Heart left ventricle (tissue), 16 donors: ENCODE results near the gene CHD5. TPM values are rescaled to one million over a fixed set of nuclear protein-coding genes. Genes with fewer than 3 reads are reported as not detected.

Experiments used
- ATAC-seq, 4 donors: fragments of 200-7000 bp; cut with Tn5 transposase; one replicate each; pipeline ENCODE4 v1.9.1; 2020 to 2022; ENCODE audit warnings: moderate library complexity in 4 of 4, mild to moderate bottlenecking in 3 of 4, moderate number of reproducible peaks in 1 of 4
- DNase-seq, 5 donors: peaks; one replicate each; pipeline ENCODE4 v3.0.0-alpha.2; 2020
- H3K27ac ChIP-seq, 12 donors: fragments of 200-600 bp; sonication (generic) in 4 of 12; one replicate each; pipeline versions ENCODE4 v1.5.0 to v1.8.0; 2016 to 2022; ENCODE audit warnings: mild to moderate bottlenecking in 2 of 12
- H3K27me3 ChIP-seq, 9 donors: fragments of 200-600 bp; sonication (generic) in 2 of 9; one replicate each; pipeline versions ENCODE4 v1.5.1 to v1.8.0; 2016 to 2022; ENCODE audit warnings: mild to moderate bottlenecking in 3 of 9
- H3K36me3 ChIP-seq, 9 donors: fragments of 200-600 bp; sonication (generic) in 2 of 9; one replicate each; pipeline versions ENCODE4 v1.5.0 to v1.8.0; 2018 to 2022; ENCODE audit warnings: mild to moderate bottlenecking in 2 of 9
- H3K4me1 ChIP-seq, 12 donors: fragments of 200-600 bp; sonication (generic) in 4 of 12; one replicate each; pipeline versions ENCODE4 v1.5.0 to v1.8.0; 2016 to 2022; ENCODE audit warnings: mild to moderate bottlenecking in 3 of 12
- H3K4me3 ChIP-seq, 12 donors: fragments of 200-600 bp; sonication (generic) in 4 of 12; one replicate each; pipeline versions ENCODE4 v1.5.0 to v1.8.0; 2017 to 2022; ENCODE audit warnings: mild to moderate bottlenecking in 9 of 12, moderate library complexity in 4 of 12
- H3K9me3 ChIP-seq, 12 donors: fragments of 200-600 bp; sonication (generic) in 4 of 12; one replicate each; pipeline versions ENCODE4 v1.5.0 to v1.8.0; 2016 to 2022; ENCODE audit warnings: mild to moderate bottlenecking in 1 of 12
- POLR2A ChIP-seq, 2 donors: fragments of 450-650 bp; IDR thresholded peaks; one replicate each; pipeline ENCODE4 v1.6.1; 2017; ENCODE audit warnings: antibody characterized with exemption in 2 of 2, mild to moderate bottlenecking in 2 of 2, moderate library complexity in 2 of 2
- WGBS, 4 donors: extraction: QIAGEN DNeasy Blood & Tissue Kit in 2 of 4; methylation state at CpG; one replicate each; pipeline versions ENCODE4 v1.1.5 to v1.1.7; 2013 to 2018; 5-methylcytosine and 5-hydroxymethylcytosine counted together
- intact Hi-C, 10 donors: fragments of 100-400 bp; cut with DNase I; formaldehyde crosslinking; loops; one replicate each; pipeline versions ENCODE4 v1.11.1 to v1.14.2; 2022
- polyA plus RNA-seq, 2 donors: library from polyadenylated mRNA; stranded (reverse); fragments of 200-250 nt; gene quantifications; one replicate each; pipeline ENCODE4 v1.2.3, GENCODE V29; 2013
- total RNA-seq, 9 donors: library from RNA; depleted of rRNA in 2 of 9; stranded (reverse); fragments of >200 nt in 2 of 9; fragmentation: NEBNext Ultra II Directional in 3 of 9; extraction: Animal tissue kit (Norgen Biotek cat#: 25700) in 3 of 9; gene quantifications; one replicate each; pipeline versions ENCODE4 v1.1.0 to v1.2.4, GENCODE V29; 2016 to 2023
- TF ChIP-seq, protein P1 (sequence below), 12 donors: fragments of 200-600 bp; sonication (generic) in 4 of 12; IDR thresholded peaks; one replicate each; pipeline versions ENCODE4 v1.5.0 to v1.8.0; 2018 to 2022; ENCODE audit warnings: antibody characterized with exemption in 12 of 12, mild to moderate bottlenecking in 5 of 12
- donor health status: ischemic (EF 13 %, LVEDD 7.1; RV severe dilation, severe dysfunction).
- donor health status: healthy with polysubstance abuse.
- donor health status: DM: no; HTN: yes; CAD: no.
- donor health status: DM: no; HTN: no; CAD: no.
- donor health status: ischemic (EF 25% LVEDD 6.9; RV normal size, moderate dysfunction).
- donor health status: ischemic (EF 25% LVEDD 5.7; RV mildly dilated, moderate dysfunction).
- donor health status: healthy.
- donor health status: DM: yes; HTN: yes; CAD: no.
- donor health status: ischemic (EF 35%, LVEDD 5.7; RV mildly dilated, moderate dysfunction).
- donor health status: nonischemic (EF 11% LVEDD 7.7; RV severe dilation, severe dysfunction).
- donor health status: DM: yes; HTN: yes; CAD: no.
- donor health status: PGD.
- donor health status: ischemic (EF 29% LVEDD 5.4; RV normal size, mild dysfunction).
- donor health status: nonischemic (EF 23%, LVEDD 6.1; RV moderate dilation, normal function).

Gene CHD5
- total and polyA plus RNA-seq, 11 donors: 0.07 to 1.3 (median 0.22) TPM; not detected in 2

DNA sequence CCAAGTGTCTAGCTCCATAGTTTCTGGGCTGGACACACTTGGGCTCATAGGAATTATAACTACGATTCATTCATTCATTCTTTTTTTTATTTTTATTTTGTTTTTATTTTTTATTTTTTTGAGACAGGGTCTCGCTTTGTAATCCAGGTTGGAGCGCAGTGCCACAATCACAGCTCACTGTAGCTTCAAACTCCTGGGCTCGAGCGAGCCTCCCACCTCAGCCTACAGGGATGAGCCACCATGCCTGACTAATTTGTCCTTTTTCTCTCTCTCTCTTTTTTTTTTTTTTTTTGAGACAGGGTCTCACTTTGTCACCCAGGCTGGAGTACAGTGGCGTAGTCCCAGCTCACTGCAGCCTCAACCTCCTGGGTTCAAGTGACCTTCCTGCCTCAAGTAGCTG is 92.2 kb downstream of the CHD5 start:
- ATAC-seq (no peak), DNase-seq (no peak)
- no peaks in the 10 kb centered on the region for H3K9me3 ChIP-seq
- no peak overlapping the region for H3K27ac ChIP-seq
- H3K4me3 ChIP-seq: no peak overlapping the region
- H3K4me1 ChIP-seq: peaks cover 0 to 3% (median 0%) of the 10 kb centered on the region in 12 donors
- H3K36me3 ChIP-seq: peaks cover 0 to 46% (median 0%) of the 10 kb centered on the region in 9 donors
- no peaks in the 10 kb centered on the region for H3K27me3 ChIP-seq
- WGBS, 4 donors: 93 to 96% (median 94%) methylated on average over 6 of the region's 6 CpGs
- no peak for TF ChIP-seq POLR2A (IDR thresholded peaks at IDR 0.05)
- TF ChIP-seq, protein P1, sequence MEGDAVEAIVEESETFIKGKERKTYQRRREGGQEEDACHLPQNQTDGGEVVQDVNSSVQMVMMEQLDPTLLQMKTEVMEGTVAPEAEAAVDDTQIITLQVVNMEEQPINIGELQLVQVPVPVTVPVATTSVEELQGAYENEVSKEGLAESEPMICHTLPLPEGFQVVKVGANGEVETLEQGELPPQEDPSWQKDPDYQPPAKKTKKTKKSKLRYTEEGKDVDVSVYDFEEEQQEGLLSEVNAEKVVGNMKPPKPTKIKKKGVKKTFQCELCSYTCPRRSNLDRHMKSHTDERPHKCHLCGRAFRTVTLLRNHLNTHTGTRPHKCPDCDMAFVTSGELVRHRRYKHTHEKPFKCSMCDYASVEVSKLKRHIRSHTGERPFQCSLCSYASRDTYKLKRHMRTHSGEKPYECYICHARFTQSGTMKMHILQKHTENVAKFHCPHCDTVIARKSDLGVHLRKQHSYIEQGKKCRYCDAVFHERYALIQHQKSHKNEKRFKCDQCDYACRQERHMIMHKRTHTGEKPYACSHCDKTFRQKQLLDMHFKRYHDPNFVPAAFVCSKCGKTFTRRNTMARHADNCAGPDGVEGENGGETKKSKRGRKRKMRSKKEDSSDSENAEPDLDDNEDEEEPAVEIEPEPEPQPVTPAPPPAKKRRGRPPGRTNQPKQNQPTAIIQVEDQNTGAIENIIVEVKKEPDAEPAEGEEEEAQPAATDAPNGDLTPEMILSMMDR (IDR thresholded peaks at IDR 0.05): no peak
- intact Hi-C loops: no loop called here

DNA sequence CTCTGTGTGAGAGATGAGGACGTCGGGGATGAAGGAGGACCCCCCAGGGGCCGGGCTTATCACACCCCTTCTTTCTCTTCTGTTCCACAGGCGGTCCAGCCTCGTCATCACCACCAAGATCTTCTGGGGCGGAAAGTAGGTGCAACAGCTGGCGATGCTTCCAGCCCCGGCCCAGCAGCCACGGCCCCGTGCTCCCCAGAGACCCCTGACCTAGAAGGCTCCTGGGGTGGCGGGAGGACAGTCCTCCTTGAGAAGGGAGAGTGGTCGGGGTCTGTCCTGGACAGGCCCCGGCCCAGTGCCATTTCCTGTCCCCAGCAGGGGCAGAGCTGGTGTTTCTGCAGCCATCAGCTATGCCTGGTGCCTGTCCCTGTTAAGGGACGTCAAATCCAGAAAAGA is 92.7 kb downstream of the CHD5 start:
- ATAC-seq: no peak
- intact Hi-C loops: no loop called here
- Histone ChIP-seq H3K4me1 (peaks cover 0 to 6% (median 0%) of the 10 kb centered on the region in 12 donors), H3K27me3 (no peaks in the 10 kb centered on the region), H3K4me3 (no peak overlapping the region), H3K36me3 (peaks cover 0 to 49% (median 0%) of the 10 kb centered on the region in 9 donors), H3K27ac (no peak overlapping the region), H3K9me3 (no peaks in the 10 kb centered on the region)
- WGBS, 4 donors: 60 to 75% (median 67%) methylated on average over 12 to 14 of the region's 14 CpGs
- TF ChIP-seq, protein P1 (IDR thresholded peaks at IDR 0.05): no peak
- no peak for TF ChIP-seq POLR2A (IDR thresholded peaks at IDR 0.05)
- peak in 1 of 5 donors; percentile 53 for DNase-seq

- intact Hi-C loops: no loop called here
- ATAC-seq (peak in 2 of 4 donors; percentile 27 to 32), DNase-seq (peak in 1 of 5 donors; percentile 44)
- H3K27me3 ChIP-seq: no peaks in the 10 kb centered on the region
- peaks cover 0 to 49% (median 0%) of the 10 kb centered on the region in 9 donors for H3K36me3 ChIP-seq
- no peak overlapping the region for H3K27ac ChIP-seq
- no peaks in the 10 kb centered on the region for H3K9me3 ChIP-seq
- TF ChIP-seq POLR2A (IDR thresholded peaks at IDR 0.05): no peak
- TF ChIP-seq, protein P1 (IDR thresholded peaks at IDR 0.05): no peak
- no peak overlapping the region for H3K4me3 ChIP-seq
- WGBS, 4 donors: 59 to 74% (median 61%) methylated on average over 12 to 15 of the region's 15 CpGs
- peaks cover 0 to 8% (median 0%) of the 10 kb centered on the region in 12 donors for H3K4me1 ChIP-seq
Observed at GRCh38 chr1:6086762-6087376, 93.3 kb downstream of the CHD5 start.

DNA sequence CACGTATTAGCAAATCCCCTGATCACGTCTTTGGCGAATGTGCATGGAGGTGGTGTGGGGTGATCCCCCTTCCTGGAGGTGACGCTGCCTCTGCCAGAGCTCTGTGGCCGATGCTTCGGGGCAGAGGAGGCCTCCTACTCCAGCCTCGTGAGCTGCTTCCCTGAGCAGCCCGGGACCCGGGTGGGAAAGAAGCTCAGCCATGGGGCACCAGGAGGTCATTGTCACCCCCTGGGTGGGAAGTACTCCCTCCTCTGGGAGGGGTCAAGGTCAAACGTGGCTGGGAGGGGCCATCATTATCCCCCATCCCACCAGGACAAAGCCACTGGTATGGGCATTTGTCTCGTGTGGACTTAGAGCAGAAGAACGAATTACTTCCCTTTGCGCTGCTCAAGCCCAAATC is 93.8 kb downstream of the CHD5 start:
- DNase-seq: peak in 1 of 5 donors; percentile 43
- intact Hi-C loops: no loop called here

More for the DNA sequence above, 93.8 kb downstream of the CHD5 start:
- no peak overlapping the region for H3K4me3 ChIP-seq
- TF ChIP-seq, protein P1 (IDR thresholded peaks at IDR 0.05): no peak
- TF ChIP-seq POLR2A (IDR thresholded peaks at IDR 0.05): no peak
- no peaks in the 10 kb centered on the region for H3K27me3 ChIP-seq
- no peaks in the 10 kb centered on the region for H3K9me3 ChIP-seq
- ATAC-seq: no peak
- peaks cover 0 to 52% (median 0%) of the 10 kb centered on the region in 9 donors for H3K36me3 ChIP-seq
- H3K27ac ChIP-seq: no peak overlapping the region
- peaks cover 0 to 8% (median 0%) of the 10 kb centered on the region in 12 donors for H3K4me1 ChIP-seq
- WGBS, 4 donors: 80 to 88% (median 83%) methylated on average over 13 of the region's 13 CpGs
